ENCODE measurements around the gene ABCC6.
"Not testable (repeated sequence)": the region's sequence is repeated elsewhere in the genome, so short reads cannot be mapped to it uniquely, and the experiment has no call there.

Gene ABCC6

DNA sequence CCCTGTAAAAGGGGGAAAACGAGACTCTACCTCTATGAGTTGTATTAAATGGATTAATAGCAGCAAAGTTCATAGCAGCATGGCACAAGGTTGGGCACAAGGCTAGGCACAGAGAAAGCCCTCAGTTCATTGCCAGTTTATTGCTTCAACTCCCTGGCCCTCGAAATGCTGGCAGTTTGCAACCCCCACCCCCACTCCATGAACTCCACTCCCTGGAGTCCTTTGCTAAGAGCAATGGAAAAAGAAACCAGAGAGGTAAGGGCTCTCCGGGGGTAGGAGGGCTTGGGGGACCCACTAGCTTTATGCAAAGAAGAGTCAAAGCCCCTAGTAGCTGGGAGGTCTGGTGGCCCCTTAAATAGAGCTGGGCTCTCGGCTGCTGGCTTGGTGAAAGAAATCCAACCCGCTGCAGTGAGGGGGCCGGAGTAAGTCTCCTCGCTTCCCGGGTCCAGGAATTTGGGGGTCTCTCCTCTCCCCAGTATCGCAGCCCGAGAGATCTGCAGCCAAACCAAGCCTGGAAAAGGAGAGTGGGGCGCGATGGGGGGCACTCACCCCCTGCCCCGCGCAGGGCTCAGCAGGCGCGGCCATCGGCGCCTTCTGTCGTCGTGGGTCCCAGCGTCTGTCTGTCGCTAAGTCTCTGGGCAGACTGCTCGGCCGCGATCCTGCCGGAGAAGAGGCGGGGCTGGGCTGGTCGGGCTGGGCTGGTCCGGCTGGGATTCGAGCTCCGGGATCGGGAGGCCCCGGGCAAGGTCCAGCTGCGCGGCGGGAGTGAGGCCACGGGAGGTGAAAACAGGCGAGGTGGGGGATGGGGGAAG lies at the start of gene ABCC6:
TSS of gene ABCC6 (minus strand) at position 645 of the 812 bp plus-strand sequence. CDS start at position 585, 60 bp downstream.
- not testable (repeated sequence) for DNase-seq (ENCODE audit: low read depth in 2 of 2)

- DNase-seq (ENCODE audit: low read depth in 2 of 2), result not testable (repeated sequence)
Measured at GRCh38 chr16:16272573-16273221, 49.4 kb upstream of the ABCC6 start.

- not testable (repeated sequence) for DNase-seq (ENCODE audit: low read depth in 2 of 2)
Measured at GRCh38 chr16:16271658-16272057, 48.4 kb upstream of the ABCC6 start.

DNA sequence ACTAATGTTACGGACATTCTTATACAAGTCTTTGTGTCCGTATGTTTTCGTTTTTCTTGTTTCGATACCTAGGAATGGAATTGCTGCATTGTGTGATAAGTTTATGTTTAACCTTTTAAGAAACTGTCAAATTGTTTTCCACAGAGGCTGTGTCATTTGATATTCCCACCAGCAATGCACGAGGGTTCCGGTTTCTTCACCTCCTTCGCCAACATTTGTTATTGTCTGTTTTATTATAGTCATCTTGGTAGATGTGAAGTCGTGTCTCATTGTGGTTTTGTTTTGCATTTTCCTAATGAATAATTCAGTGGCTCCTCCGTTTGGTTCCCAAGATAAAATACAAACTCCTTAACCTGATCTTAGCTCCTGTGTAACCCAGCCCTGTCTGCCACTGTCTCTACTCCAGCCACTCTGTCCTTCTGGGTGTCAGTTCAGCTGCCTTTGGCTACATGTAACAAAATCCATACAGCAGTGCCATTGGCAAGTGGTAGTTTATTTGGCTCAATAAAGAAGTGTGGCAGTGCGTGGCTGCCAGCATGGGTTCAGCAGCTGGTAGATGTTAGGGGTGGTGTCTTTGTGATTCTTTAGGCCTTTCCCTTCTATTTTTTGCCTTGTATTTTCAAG lies 45.0 kb upstream of the ABCC6 start:
- not testable (repeated sequence) for DNase-seq (ENCODE audit: low read depth in 2 of 2)

DNA sequence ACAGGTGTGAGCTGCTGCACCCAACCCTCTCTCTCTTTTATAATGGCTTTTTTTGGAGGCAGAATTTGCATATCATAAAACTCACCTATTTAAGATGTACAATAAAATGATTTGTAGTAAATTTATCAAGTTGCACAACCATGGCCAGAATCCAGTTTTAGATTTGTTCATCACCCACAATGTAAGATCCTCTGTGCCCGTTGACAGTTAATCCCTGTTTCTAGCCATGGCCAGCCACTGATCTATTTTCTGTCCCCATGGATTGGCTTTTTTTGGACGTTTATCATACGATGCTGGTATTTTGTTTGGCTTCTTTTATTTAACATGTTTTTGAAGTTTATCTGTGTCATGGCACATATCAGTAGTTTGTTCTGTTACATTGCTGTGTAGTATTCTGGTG lies 44.4 kb upstream of the ABCC6 start:
- not testable (repeated sequence) for DNase-seq (ENCODE audit: low read depth in 2 of 2)

- not testable (repeated sequence) for DNase-seq (ENCODE audit: low read depth in 2 of 2)
Measured at GRCh38 chr16:16265044-16265443, 41.8 kb upstream of the ABCC6 start.

GRCh38 chr16:16263947-16264346 lies 40.7 kb upstream of the ABCC6 start:
- DNase-seq (ENCODE audit: low read depth in 2 of 2), result not testable (repeated sequence)

- not testable (repeated sequence) for DNase-seq (ENCODE audit: low read depth in 2 of 2)
Measured at GRCh38 chr16:16262954-16263555, 39.8 kb upstream of the ABCC6 start.

- not testable (repeated sequence) for DNase-seq (ENCODE audit: low read depth in 2 of 2)
Measured at GRCh38 chr16:16259971-16260370, 36.7 kb upstream of the ABCC6 start.

GRCh38 chr16:16258822-16259221 lies 35.5 kb upstream of the ABCC6 start:
- not testable (repeated sequence) for DNase-seq (ENCODE audit: low read depth in 2 of 2)

GRCh38 chr16:16257301-16257923 lies 34.1 kb upstream of the ABCC6 start:
- DNase-seq (ENCODE audit: low read depth in 2 of 2), result not testable (repeated sequence)

DNA sequence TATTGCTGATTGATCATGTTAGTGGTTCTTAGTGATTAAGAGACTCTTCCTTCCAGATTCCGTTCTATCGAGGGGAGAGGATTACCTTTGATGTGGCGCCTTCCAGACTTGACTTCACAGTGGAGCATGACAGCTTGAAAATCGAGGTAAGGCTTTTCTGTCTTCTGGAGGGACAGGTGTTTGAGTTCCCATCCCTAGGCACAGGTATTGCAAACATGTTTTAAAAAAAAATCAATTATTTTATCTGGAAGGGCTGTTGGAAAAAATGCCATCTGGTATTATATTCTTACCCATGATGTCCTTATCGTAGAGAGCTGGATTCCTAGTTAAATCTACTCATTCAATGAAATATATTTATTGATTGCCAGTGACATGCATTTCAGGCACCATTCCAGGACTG lies 29.1 kb upstream of the ABCC6 start:
- DNase-seq (ENCODE audit: low read depth in 2 of 2), result not testable (repeated sequence)

- not testable (repeated sequence) for DNase-seq (ENCODE audit: low read depth in 2 of 2)
Measured at GRCh38 chr16:16249621-16250330, 26.5 kb upstream of the ABCC6 start.

DNA sequence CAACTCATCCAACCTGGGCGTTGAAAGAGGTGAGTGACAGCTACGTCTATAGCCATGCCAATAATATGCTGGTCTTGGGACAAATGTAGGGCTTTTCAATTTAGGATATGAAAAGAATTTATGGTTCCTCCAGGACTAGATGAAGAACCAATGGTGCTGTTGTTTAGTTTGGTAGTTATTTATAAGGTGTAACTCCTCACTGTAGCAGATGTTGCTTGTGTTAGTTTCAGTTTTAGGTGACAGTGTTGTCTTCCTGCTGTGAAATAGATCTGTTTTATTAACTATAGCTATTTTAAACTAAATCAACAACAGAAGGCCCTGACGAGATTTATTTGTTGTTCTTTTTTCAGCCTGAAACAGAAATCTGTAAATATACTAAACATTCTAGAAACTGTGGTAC lies 24.1 kb upstream of the ABCC6 start:
- not testable (repeated sequence) for DNase-seq (ENCODE audit: low read depth in 2 of 2)

DNA sequence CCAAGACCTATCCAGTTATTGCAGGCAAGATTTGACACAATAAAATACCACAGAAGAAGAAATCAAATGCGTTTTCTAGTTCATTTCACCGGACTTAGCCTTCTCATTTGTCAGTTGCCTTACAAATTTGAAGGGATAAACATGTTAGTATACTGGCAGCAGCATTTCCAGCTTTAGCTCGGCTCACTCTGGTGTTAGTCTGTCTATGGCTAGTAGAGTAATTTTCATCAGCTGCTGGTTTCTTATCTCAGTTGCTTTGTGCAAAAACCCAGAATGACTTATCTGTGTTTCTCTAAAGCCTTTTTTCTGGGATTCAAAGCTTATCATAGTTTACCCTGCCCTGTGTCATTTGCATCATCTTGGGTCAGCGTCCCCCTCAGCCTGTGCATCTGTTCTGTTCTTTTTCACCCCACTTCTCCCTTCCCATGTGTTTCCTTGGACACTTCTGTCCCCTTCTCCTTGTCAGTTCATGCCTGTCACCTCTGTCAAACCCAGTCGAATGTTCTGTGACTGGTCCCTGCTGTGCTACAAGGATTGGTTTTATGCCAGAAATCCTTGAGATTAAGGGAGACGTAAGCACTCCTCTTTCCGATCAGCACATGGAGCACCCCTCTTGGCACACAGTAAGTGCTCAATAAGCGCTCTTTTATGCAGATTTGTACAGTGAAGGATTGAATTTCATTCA lies 23.4 kb upstream of the ABCC6 start:
- not testable (repeated sequence) for DNase-seq (ENCODE audit: low read depth in 2 of 2)

GRCh38 chr16:16243886-16244285 lies 20.6 kb upstream of the ABCC6 start:
- not testable (repeated sequence) for DNase-seq (ENCODE audit: low read depth in 2 of 2)

DNA sequence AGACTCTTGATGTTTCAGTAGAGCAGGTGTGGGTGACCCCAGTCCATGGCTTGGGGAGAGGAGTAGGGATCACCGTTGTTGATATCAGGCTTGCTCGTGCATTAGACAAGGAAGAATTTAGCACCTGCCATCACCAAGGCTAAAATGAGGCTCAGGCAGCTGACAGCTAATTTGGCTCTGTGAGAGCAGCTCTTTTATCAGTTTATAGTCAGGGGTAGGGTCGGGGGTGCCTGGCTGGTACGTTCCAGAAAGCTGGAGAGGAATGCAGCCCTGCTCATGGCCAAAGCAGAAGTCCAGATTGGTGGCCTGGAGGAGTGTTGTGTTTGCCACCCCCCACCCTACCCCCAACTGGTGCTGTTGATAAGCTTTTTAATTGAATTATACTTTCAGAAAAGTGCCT lies 17.4 kb upstream of the ABCC6 start:
- not testable (repeated sequence) for DNase-seq (ENCODE audit: low read depth in 2 of 2)

DNA sequence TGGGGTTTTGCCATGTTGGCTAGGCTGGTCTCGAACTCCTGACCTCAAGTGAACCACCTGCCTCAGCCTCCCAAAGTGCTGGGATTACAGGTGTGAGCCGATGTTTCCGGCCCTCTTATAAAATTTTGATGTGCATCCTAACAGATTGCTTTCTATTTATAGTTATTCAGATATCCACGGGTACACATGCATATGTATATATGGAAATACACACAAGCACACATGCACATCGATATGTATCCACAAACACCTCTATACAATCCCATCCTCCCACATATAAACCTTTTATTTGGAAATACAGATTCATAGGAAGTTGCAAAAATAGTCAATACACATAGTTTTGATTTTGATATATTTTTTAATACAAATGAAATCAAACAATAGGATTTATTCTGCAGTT lies 14.4 kb upstream of the ABCC6 start:
- not testable (repeated sequence) for DNase-seq (ENCODE audit: low read depth in 2 of 2)

DNA sequence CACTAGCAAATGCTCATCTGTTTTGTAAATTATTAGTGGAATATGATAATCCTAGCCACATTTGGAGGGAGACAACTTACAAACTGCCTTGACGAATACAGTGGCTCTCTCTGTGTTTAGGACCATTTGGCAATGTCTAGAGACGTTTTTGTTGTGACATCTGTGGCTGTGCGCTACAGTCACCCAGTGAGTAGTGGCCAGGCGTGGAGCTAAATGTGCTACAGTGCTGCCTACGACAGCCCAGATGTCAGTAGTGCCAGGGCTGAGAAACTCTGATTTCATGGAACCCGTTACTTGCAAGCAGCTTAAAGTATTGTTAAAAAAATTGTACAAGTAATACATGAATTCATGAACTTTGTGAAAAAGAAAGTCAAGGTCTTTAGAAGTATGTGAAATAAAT lies 13.8 kb upstream of the ABCC6 start:
- not testable (repeated sequence) for DNase-seq (ENCODE audit: low read depth in 2 of 2)

DNA sequence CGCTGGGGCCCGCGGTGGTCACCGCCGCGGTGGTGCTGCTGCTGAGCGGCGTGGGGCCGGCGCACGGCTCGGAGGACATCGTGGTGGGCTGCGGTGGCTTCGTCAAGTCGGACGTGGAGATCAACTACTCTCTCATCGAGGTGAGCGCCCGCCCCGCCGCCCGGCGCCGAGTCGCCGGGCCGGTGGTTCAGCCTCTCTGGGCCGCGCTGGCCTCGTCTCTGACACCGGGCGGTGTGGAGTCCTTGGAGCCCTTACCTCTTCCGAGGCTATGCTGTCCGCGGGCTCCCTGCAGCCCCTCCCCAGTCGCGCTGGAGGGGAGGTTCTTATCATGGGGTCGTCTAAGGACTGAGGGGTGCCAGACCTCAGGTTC lies 9.4 kb upstream of the ABCC6 start:
- DNase-seq (ENCODE audit: low read depth in 2 of 2), result not testable (repeated sequence)

All from stimulated activated CD4-positive, alpha-beta T cell treated with anti-CD3 and anti-CD28 coated beads, Interleukin-12 subunit alpha, Interleukin-12 subunit beta, amount 100 ng/mL, for 24 hours (primary cell).